Spleen (tissue), 11 donors: ENCODE results near the gene ELOVL2. TPM values are rescaled to one million over a fixed set of nuclear protein-coding genes. Genes with fewer than 3 reads are reported as not detected.

Source experiments
- DNase-seq: peaks from one replicate; pipeline ENCODE4 v3.0.0-alpha.2; 2020
- H3K27ac ChIP-seq, 8 donors: fragments of 200-600 bp; sonication (generic) in 7 of 8; 1 replicate in 4 of 8; 2 replicates in 4 of 8; pipeline versions ENCODE4 v1.5.0 to v1.8.0; 2016 to 2021; ENCODE audit warnings: inconsistent platforms in 4 of 8, mild to moderate bottlenecking in 4 of 8, moderate library complexity in 1 of 8
- H3K27me3 ChIP-seq, 7 donors: fragments of 200-600 bp; sonication (generic) in 6 of 7; replicated peaks in 1 of 7; 1 replicate in 4 of 7; 2 replicates in 3 of 7; pipeline versions ENCODE4 v1.5.0 to v1.8.0; 2016 to 2021; ENCODE audit warnings: inconsistent platforms in 3 of 7, mild to moderate bottlenecking in 1 of 7
- H3K36me3 ChIP-seq, 6 donors: fragments of 200-600 bp; sonication (generic) in 5 of 6; 1 replicate in 4 of 6; 2 replicates in 2 of 6; pipeline versions ENCODE4 v1.5.0 to v1.8.0; 2016 to 2021; ENCODE audit warnings: inconsistent platforms in 2 of 6
- H3K4me1 ChIP-seq, 6 donors: fragments of 200-600 bp; sonication (generic) in 5 of 6; 1 replicate in 3 of 6; 2 replicates in 3 of 6; pipeline versions ENCODE4 v1.5.0 to v1.8.0; 2016 to 2021; ENCODE audit warnings: inconsistent platforms in 3 of 6
- H3K4me3 ChIP-seq, 8 donors: fragments of 200-600 bp; sonication (generic) in 7 of 8; 1 replicate in 4 of 8; 2 replicates in 4 of 8; pipeline versions ENCODE4 v1.5.0 to v1.8.0; 2016 to 2021; ENCODE audit warnings: inconsistent platforms in 4 of 8, mild to moderate bottlenecking in 4 of 8, moderate library complexity in 2 of 8
- H3K9me3 ChIP-seq, 8 donors: fragments of 200-600 bp; sonication (generic) in 7 of 8; 1 replicate in 4 of 8; 2 replicates in 4 of 8; pipeline versions ENCODE4 v1.5.0 to v1.8.0; 2016 to 2021; ENCODE audit warnings: inconsistent platforms in 4 of 8
- CTCF ChIP-seq, 11 experiments: fragments of 200-600 bp in 7 of 11; fragments of 450-650 bp in 4 of 11; sonication (generic) in 4 of 11; IDR thresholded peaks in 8 of 11; conservative IDR thresholded peaks in 3 of 11; 1 replicate in 7 of 11; 2 replicates in 4 of 11; pipeline versions ENCODE4 v1.4.0 to v1.8.0; 2016 to 2021; ENCODE audit warnings: antibody characterized with exemption in 11 of 11, inconsistent platforms in 4 of 11, mild to moderate bottlenecking in 1 of 11
- POLR2A ChIP-seq, 3 donors: fragments of 450-650 bp; IDR thresholded peaks; one replicate each; pipeline ENCODE4 v1.5.1; 2017; ENCODE audit warnings: antibody characterized with exemption in 3 of 3, mild to moderate bottlenecking in 1 of 3
- POLR2AphosphoS5 ChIP-seq, 3 donors: sonication (generic); formaldehyde crosslinking; IDR thresholded peaks; one replicate each; pipeline ENCODE4 v1.5.1; 2017; ENCODE audit warnings: antibody characterized with exemption in 3 of 3
- WGBS, 5 donors: extraction: QIAGEN DNeasy Blood & Tissue Kit in 3 of 5; methylation state at CpG; one replicate each; pipeline versions ENCODE4 v1.1.5 to v1.1.7; 2013 to 2018; 5-methylcytosine and 5-hydroxymethylcytosine counted together
- intact Hi-C: fragments of 100-400 bp; cut with DNase I; formaldehyde crosslinking; loops from one replicate; pipeline ENCODE4 v1.15.0; 2023; ENCODE audit warnings: low total_unique reads
- polyA plus RNA-seq, 3 donors: library from polyadenylated mRNA; stranded (reverse); fragments of 200-250 nt; gene quantifications; one replicate each; pipeline ENCODE4 v1.2.1, GENCODE V29; 2013
- total RNA-seq, 7 donors: library from RNA; depleted of rRNA in 3 of 7; stranded (reverse); fragments of >200 nt in 3 of 7; fragmentation: NEBNext Ultra II Directional in 4 of 7; extraction: Animal tissue kit (Norgen Biotek cat#: 25700) in 4 of 7; gene quantifications; one replicate each; pipeline versions ENCODE4 v1.1.0 to v1.2.1, GENCODE V29; 2016 to 2021
- donor health status: healthy with polysubstance abuse.
- donor health status: DM: no; HTN: no; CAD: no; lungs with moderate emphysema.
- donor health status: DM: no; HTN: no; CAD: no.
- donor health status: Bipolar disorder and iron deficiency.
- donor health status: healthy.
- donor health status: DM: no; HTN: no; CAD: no.
- donor health status: DM: yes; HTN: yes; CAD: no.

Gene ELOVL2
- total and polyA plus RNA-seq, 10 donors = 0.03 to 0.08 (median 0.04) TPM; not detected in 7

GRCh38 chr6:10968776-10969175 is 75.3 kb downstream of the ELOVL2 start:
- no peak overlapping the region for H3K27ac ChIP-seq
- WGBS, 5 donors = 69 to 88% (median 74%) methylated on average over 2 of the region's 2 CpGs
- H3K4me3 ChIP-seq = no peak overlapping the region
- no peaks in the 10 kb centered on the region for H3K36me3 ChIP-seq
- no peaks in the 10 kb centered on the region for H3K4me1 ChIP-seq
- intact Hi-C loops = no loop called here
- no peak for DNase-seq
- peaks cover 0 to 29% (median 20%) of the 10 kb centered on the region in 8 donors for H3K9me3 ChIP-seq
- H3K27me3 ChIP-seq = no peaks in the 10 kb centered on the region
- TF ChIP-seq POLR2A (IDR thresholded peaks at IDR 0.05) = no peak
- no peak for TF ChIP-seq CTCF (IDR thresholded peaks at IDR 0.05 in 8 of 11, conservative IDR thresholded peaks at IDR 0.05 in 3 of 11)

- DNase-seq = no peak
- TF ChIP-seq POLR2AphosphoS5 (IDR thresholded peaks at IDR 0.05) = no peak
- no peak for TF ChIP-seq CTCF (IDR thresholded peaks at IDR 0.05 in 8 of 11, conservative IDR thresholded peaks at IDR 0.05 in 3 of 11)
- TF ChIP-seq POLR2A (IDR thresholded peaks at IDR 0.05) = no peak
- peaks cover 0 to 29% (median 20%) of the 10 kb centered on the region in 8 donors for H3K9me3 ChIP-seq
- no peaks in the 10 kb centered on the region for H3K36me3 ChIP-seq
- intact Hi-C loops = no loop called here
- no peak overlapping the region for H3K4me3 ChIP-seq
- H3K4me1 ChIP-seq = no peaks in the 10 kb centered on the region
- 54 to 84% (median 73%) methylated on average over 1 of the region's 1 CpG for WGBS, 5 donors
- no peak overlapping the region for H3K27ac ChIP-seq
- no peaks in the 10 kb centered on the region for H3K27me3 ChIP-seq
Measured at GRCh38 chr6:10964684-10965083, 79.4 kb downstream of the ELOVL2 start.

GRCh38 chr6:10963113-10963512 is 81.0 kb downstream of the ELOVL2 start:
- intact Hi-C loops = no loop called here
- no peaks in the 10 kb centered on the region for H3K27me3 ChIP-seq
- WGBS, 5 donors = 70 to 91% (median 88%) methylated on average over 2 of the region's 2 CpGs
- H3K4me1 ChIP-seq = no peaks in the 10 kb centered on the region
- no peak for DNase-seq
- no peaks in the 10 kb centered on the region for H3K36me3 ChIP-seq
- H3K4me3 ChIP-seq = no peak overlapping the region
- no peak overlapping the region for H3K27ac ChIP-seq
- H3K9me3 ChIP-seq = peaks cover 0 to 29% (median 20%) of the 10 kb centered on the region in 8 donors
- TF ChIP-seq CTCF (IDR thresholded peaks at IDR 0.05 in 8 of 11, conservative IDR thresholded peaks at IDR 0.05 in 3 of 11) (no peak), POLR2AphosphoS5 (IDR thresholded peaks at IDR 0.05) (no peak), POLR2A (IDR thresholded peaks at IDR 0.05) (no peak)

GRCh38 chr6:10962673-10963072 is 81.4 kb downstream of the ELOVL2 start:
- 46 to 64% (median 57%) methylated on average over 1 of the region's 1 CpG for WGBS, 5 donors
- Histone ChIP-seq H3K27ac (no peak overlapping the region), H3K4me1 (no peaks in the 10 kb centered on the region), H3K27me3 (no peaks in the 10 kb centered on the region), H3K9me3 (peaks cover 0 to 27% (median 18%) of the 10 kb centered on the region in 8 donors), H3K36me3 (no peaks in the 10 kb centered on the region), H3K4me3 (no peak overlapping the region)
- TF ChIP-seq CTCF (IDR thresholded peaks at IDR 0.05 in 8 of 11, conservative IDR thresholded peaks at IDR 0.05 in 3 of 11) = no peak
- no peak for TF ChIP-seq POLR2A (IDR thresholded peaks at IDR 0.05)
- TF ChIP-seq POLR2AphosphoS5 (IDR thresholded peaks at IDR 0.05) = no peak
- intact Hi-C loops = no loop called here
- DNase-seq = no peak
